ENCODE results near the gene NFIB.

Gene NFIB

DNA sequence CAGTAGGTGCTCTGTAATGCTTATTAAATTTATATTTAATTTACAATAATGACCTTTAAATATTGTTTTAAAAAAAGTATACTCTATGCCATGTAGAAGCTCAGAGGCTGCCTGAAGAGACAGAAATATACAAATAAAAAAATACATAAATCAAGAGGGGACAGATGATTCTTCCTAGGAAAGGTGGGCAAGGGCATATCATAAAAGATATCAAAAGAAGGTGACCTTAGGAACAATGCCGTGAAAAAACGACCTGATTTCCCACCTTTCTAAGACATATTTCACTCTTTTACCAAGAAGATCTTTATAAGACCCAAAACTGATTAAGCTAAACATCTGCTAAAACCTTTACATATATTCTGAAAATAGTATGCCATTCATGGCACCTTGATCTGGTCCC is 128.9 kb downstream of the NFIB start:
- DNase-seq (ENCODE audit: low spot score), result no peak

DNA sequence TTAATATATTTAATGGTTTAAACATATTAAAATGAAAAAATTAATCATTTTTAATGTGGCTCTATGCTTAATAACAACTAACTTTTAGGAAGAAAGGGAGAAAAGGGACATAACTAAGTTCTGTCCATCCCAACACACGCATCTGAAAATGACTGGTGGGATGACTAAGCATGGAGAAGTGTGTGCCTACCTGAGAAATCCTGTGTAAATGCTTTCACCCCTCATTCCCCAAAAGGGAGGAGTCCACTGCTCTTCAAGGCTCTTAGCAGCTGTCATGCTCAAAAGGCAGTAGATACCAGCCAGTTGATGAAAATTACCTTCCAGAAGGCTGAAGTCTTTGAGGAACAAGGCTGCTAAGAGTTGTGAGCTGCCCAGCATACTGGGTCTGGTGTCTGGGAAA is 130.9 kb downstream of the NFIB start:
- no peak for DNase-seq (ENCODE audit: low spot score)

DNA sequence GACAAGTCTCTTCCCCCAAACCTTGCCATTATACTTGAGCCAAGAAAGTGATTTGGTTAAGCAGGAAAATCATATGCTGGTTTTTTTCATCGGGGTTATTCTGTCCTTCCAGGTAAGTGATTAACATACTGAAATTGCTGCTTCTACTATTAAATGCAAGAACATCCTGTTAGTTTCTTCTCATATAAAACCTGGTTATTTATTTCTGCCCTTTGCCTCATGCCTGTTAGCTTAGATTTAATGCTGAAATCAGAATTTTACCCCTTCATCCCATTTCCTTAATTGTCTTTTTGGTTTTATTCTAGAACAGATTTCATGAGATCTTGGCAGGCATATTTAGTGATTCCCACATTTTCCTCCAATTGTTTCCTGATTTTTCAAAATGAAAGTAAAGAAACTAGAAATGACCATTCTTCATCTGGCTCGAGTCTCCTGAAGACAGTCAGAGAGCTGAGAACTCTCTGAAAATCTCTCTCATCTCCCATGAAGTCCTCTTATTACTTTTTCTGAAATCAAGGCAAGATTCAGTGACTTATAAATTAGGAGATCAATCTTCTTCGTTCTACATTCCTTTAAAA is 132.9 kb downstream of the NFIB start:
- no peak for DNase-seq (ENCODE audit: low spot score)

DNA sequence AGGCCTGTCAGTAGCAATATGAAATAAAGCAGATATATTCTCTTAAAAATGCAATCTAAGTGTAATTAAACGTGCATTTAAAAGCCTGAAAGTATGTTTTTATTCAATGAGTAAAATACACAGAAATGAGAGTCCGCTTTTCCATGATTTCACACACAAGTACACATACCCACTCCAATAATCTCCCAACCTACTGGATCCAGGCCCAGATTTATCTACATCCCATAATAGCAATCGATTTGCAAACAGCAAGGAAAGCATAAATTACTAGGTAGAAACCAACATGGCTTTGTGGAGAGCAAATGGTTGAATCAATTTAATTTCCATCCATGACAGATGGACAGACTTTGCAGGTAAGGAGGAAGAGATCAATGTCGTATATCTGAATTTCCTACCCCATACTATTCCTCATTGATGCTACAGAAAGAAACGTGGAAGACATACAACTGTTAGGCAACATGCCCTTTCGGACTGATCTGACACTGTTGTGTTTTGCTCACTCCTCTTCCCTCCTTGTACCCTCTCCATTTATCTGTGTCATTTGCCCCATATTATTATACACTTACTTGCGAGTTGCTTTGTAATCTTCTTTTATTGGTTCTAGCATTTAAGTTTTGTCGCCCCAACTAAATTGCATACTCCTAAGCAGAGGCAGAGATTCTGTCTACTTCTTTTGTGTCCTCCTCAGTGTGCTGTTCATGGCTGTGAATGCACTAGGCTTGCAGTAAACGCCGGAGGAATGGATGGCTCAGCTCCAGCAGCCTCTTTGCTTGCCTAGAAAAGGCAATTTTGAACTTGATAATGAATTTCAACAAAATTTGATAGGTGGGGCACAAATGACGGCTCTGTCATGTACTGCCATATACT is 133.6 kb downstream of the NFIB start:
- DNase-seq (ENCODE audit: low spot score), result no peak

DNA sequence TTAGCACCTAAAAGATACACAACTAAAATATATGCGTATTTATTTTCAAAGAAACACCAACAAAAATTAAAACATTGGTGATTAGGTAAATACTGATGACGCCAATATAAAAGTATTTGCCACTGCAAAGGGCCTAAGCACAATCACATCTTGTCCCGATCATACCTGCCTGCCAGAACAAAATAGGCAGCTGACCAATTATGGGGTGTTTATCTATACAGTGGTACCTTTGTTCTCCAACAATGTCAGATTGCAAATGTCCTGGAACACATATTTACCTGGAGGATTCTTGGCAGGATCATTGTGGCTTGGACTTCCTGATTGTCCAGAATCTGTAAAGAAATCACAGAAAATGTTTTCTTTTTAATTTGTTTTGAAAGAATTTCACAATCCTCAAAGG is 134.5 kb downstream of the NFIB start:
- DNase-seq (ENCODE audit: low spot score), result no peak

DNA sequence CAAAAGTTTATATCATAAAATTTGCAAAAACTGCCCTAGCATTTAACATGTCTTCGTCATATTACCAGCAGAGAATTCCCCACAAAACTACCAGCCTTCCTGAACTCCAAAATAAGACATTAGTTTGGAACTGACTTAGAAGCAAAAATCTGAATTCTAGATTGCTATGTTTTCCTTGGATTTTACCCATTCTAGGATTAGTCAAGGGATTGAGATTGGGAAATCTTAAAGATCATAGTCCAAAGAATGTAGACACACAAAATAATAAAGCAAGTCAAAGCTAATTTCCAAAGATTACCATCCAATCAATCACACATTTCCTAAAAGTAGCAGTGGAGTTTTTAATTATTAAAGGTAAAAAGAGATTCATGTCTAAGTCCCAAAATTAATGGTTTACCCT is 138.2 kb downstream of the NFIB start:
- DNase-seq (ENCODE audit: low spot score), result no peak

DNA sequence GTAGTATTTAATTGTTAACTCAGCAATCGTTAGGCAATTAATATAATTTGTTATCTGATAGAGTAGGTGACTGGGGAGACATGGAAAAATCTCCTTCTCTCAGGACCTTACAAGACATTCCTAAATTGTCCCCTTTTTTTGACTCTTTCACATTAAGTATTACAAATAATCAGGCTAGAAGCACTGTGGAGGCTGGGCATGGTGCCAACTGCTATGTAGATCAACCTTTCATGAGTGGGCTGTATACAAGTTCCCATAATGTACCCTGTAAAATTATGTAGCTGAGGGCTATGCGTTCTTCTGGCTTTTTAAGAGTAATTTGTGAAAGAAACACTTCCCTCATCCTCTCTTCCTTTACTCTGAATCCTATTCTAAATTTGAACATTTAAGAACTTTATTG is 140.2 kb downstream of the NFIB start:
- no peak for DNase-seq (ENCODE audit: low spot score)

DNA sequence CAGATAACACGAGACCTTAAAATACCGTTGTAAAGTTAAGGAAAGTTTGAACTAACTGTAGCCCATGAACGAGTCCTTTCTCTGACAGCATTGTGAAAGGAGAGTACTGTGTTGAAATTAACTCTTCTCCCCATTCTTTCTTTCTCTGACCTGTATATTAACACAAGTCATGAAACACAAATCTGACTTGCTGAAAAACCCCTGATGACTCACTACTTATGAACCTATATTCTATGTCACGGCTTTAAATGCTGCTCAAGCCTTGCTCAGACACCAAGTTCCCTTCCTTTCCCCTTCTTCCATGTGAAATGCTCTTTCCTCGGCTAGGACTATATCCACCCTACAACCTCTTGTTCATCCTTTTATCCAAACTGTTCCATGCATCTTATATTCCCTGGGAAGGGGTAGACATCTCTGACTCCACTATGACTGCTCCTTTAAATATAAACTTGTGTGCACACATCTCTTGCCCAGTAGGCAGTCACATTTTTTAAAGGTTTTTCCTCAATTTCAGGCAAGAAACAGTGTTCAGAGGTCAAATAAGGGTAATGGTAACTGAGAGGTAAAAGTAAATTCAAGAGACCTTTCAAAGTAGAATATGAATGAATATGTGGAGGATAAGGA is 142.9 kb downstream of the NFIB start:
- no peak for DNase-seq (ENCODE audit: low spot score)

DNA sequence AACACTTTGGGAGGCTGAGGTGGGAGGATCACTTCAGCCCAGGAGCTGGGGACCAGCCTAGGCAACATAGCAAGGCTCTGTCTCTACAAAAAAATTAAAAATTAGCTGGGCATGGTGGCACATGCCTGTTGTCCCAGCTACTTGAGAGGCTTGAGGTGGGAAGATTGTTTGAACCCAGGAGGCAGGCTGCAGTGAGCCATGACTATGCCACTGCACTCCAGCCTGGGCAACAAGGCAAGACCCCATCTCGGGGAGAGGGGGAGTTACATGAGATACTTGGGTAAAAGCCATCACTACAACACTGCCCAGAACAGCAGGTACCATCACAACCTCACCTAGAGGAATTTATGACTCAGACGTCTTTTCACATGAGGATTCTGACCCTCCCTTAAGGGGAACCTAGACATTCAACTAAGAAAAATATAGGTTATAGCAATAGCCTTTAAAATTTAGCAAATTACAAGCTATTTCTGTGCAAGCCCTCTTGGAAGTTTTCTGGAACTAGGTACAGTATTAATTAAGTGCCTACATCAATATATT is 143.5 kb downstream of the NFIB start:
- no peak for DNase-seq (ENCODE audit: low spot score)

DNA sequence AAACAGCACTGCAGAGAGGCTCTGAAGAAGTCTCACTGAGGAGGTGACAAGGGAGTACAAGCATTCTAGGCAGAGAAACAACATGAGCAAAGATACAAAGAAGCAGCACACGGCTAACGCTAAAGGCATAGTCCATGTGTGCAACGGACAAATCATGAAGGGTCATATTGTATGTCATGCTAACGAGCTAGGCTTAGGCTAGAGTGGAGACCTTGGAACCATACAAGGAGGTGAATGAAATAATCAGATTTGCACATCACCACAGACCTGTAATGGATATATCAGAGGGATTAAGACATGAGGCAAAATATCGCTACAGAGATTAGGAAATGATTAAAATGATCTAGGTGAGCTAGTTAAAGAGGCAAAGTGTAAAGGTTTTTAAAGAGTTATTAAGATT is 145.6 kb downstream of the NFIB start:
- DNase-seq (ENCODE audit: low spot score), result no peak

DNA sequence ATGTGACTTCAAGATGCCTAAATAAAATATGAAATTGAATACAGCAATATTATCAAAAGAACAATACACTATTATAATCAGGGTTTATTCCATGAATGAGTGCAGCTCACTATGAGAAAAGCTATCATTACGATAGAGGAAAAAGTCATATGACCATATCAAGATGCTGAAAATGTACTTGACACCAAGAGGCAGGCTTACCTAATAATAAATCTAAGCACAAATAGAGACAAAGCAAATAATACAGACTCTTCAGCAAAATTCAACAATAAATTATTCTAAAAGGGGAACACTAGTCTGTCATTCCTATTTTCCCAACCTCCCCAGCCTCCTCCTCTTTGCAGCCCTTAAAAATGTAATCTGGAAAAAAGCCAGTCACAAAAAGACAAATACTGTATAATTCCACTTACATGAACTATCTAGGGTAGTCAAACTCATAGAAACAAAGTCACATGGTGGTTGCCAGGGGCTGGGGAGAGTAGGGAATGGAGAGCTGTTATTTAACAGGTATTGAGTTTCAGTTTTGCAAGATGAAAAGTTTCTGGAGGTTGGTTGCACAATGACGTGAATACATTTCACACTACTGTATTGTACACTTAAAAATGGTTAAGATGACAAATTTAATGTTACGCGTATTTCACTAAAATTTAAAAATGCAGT is 148.4 kb downstream of the NFIB start:
- no peak for DNase-seq (ENCODE audit: low spot score)

DNA sequence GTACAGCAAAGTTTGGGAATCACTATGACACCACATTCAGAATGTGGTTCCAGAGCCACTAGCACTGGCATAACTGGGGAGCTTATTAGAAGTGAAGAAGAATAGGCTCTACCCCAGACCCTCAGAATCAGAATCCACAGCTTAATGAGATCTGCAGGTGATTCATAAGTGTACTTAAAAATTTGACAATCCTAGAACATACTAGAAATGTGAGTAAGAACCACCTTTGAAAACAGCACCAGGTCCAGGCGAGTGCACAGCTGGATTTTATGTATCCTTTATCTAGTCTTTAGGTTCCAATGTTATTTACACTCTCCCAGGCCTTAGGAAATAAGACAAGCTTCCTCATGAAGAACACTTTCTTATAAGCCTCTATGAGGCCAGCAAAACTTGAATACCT is 149.0 kb downstream of the NFIB start:
- no peak for DNase-seq (ENCODE audit: low spot score)

DNA sequence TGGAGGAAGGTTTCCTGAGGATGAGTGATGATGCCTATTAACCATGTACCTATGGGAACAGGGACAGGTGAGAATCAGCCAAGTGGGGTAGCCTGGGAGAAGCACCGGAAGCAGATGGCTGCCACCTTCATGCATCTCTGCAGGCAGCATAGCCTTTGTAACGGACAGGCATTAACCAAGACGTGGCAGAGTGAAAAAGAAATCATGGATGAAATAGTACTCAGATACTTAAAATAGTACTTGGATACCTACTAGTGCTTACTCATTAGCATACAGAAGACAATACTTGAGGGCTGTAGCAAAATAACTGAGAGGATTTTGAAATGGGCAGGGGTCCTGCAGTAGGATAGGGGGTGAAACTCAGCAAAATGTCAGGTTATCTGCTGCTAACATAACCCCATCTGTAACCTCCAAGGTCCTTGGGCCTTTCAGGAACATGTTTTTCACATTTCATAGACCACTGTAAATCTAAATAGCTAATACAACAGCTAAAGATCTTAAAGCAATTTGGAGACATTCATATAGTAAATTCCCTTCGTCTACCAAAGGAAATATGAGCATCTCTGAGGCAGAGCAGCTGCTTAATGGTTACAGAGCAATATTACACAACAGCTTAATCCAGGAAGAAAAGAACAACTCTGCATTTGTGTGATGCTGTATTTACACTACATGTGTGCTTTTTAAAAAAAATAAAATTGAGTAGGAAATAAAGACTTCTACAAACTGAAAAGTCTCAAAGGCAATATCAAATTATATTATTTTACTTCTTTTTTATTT is 154.3 kb downstream of the NFIB start:
- no peak for DNase-seq (ENCODE audit: low spot score)

DNA sequence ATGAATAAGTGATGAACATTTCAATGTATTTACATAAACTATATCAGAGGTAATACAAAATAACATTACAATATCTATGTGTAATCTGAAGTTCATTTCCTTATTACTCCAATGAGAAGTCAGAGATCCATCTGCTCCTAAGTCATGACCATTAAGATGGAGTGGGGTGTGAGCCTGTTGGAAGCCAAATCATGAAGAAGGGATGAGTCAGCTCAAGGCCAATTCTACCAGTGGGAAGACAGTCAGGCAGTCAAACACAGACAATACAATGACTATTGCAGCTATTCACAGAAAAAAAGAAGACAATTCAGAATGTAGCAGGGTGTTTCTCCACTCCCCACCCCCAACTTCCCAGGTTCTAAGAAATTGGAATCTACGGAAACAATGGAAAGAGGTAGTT is 155.0 kb downstream of the NFIB start:
- DNase-seq (ENCODE audit: low spot score), result no peak

DNA sequence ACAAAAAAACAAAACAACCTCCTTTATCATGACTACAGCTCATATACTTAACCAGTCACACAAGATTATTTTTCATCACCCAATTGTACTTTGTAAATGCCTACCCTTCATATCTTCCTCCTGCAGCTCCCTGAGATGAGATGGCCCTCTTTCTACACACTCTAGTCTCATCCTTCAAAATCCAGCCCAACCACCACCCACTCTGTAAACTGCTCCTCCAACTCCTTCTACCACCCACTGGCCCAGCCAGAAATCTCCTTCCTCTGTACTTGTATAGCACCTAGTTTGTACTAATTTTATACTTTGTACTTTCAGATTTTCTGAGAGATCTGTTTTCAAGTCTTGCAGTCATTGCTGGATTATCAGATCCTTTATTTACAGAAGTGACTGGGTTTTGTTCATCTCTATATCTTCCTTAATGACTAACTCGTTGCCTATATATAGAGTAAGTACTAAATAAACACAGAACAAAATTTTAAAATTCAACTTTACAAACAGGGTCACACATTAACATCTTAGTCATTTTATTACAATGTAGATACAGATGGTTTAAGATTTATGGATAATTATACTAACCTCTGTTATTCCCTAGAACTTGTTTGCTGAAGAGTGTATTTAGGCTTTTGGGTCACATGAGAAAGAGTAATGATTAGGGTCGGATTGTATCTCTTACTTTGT is 155.7 kb downstream of the NFIB start:
- no peak for DNase-seq (ENCODE audit: low spot score)

DNA sequence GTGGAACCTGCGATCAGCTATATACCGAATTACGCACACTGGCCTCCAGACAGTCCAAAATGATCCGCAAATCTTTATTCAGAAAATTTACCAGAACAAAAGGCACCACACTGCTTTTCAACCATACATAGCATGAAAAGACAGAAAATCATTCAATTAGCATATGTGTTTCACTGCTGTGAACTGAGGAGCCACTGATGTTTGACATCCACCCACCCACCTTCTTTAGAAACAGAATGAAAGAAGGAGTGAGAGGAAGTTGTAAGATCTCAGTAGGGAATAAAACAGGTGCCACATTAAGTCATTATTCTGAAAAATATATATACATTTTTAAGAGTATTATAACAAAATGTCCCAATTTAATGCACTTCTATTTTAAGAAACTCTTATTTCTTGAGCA is 156.8 kb downstream of the NFIB start:
- no peak for DNase-seq (ENCODE audit: low spot score)

DNA sequence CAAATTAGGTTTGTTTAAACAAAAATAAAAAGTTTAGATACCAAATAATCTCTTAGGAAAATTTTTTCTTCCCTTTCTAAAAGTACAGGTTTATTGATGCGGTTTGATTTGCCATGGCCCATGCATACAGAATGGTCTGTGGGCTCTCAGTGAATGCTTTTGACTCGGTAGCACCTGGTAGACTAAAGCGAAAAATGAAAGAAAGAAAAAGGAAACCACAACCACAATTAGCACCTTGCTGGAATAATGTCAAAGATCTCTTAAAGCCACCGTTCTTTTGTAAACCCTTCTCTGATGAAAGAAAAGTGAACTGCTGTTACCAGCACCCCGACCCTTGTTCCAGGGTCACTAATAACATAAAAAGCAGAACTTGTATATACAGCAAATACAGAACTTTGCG is 157.9 kb downstream of the NFIB start:
- no peak for DNase-seq (ENCODE audit: low spot score)

DNA sequence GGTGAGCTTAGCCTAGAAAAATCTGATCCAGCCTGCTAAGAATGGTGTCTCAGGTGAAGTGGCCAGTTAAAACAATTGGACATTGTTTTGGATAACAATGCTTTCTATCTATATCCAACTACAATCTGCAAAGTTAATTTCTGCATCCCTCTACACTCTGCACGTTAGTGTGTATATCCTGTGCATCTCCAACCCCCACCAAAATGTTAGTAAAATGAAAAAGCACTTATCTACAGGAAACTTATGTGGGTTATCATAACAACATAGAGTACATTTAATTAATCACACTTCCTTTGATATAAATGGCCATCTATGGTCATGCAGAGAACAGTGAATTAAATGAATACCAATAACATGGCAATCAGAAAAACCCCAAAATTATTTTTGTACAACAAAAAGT is 158.7 kb downstream of the NFIB start:
- no peak for DNase-seq (ENCODE audit: low spot score)

DNA sequence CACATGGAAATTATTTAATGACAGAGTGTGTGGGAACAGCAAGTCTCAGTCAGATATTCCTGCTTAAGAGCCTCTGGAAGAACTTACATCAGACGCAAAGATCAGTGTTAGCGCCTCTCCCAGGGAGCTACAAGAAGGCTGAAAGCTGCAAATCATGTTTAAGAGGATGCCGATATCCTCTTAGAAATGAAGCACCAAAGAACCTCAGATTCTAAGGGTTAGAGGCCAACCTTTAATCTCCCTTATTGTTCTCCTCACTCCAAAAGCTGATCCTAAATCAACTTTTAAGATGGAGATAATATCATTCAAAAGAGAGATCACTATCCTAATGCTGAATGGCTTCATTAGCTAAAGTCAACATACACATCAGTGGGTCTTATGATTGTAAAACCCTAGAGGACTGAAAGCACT is 160.6 kb downstream of the NFIB start:
- no peak for DNase-seq (ENCODE audit: low spot score)

DNA sequence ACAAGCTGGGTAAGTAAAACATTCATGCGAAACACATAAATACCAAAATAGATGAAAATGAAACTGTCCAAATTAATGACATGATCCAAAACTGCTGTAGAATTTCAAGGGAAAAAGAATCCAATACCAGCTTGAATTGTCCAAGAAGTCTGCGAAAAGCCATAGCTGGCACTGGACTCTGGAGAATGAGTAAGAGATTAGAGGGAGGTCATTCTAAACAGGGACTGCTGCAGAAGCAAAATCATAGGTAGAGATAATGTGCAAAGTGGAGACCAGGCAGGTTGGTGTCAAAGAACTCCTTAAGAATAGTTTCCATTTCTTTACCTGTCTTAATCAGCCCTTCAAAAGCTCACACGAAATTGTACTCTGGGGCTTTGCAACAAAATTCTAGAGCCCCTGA is 162.5 kb downstream of the NFIB start:
- DNase-seq (ENCODE audit: low spot score), result no peak

DNA sequence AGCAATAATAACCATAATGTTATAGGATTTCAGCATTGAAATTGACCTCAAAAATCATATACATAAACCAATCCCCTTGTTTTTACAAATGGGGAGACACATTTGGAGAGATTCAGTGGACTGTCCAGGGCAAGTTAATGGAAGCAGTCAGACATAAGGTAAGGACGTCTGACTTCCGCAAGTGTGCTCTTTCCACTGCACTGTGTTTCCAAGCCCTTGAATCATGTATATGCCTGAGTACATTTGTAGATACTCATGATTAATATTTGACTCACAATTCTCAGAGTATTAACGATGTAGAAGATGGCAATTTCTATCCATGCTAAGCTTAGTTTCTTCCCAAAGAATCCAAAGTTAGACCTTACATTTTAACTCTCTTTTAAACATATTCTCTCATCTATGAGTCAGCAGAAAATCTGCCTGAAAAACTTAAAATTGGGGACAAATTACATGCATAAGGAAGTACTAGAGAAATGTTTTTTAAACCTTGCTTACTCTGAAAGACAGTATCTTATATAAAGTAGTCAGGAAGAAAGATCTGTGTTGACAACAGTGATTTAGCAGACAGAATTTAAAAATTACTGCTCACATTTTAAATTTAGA is 165.3 kb downstream of the NFIB start:
- DNase-seq (ENCODE audit: low spot score), result no peak
